Keratinocyte (primary cell): ENCODE data around the gene PISD. TPM values are rescaled to one million over a fixed set of nuclear protein-coding genes. Genes with fewer than 3 reads are reported as not detected.

Experiments used
- DNase-seq: peaks from one replicate; pipeline ENCODE4 v3.0.0-alpha.2; 2011; ENCODE audit warnings: low read depth, missing footprints, low spot score
- FAIRE-seq: peaks from 2 replicates; lab custom pipeline; 2011; peaks lifted over from hg19 to GRCh38; lab: Jason Lieb, UNC
- H2AFZ ChIP-seq: 2 replicates; pipeline ENCODE4 v1.6.0; 2012; ENCODE audit warnings: low read length, control low read depth, inconsistent platforms; ENCODE audit not compliant: control insufficient read depth
- H3K27ac ChIP-seq: 2 replicates; pipeline ENCODE4 v1.5.1; 2011; ENCODE audit warnings: low read length; ENCODE audit not compliant: control insufficient read depth, insufficient read depth
- H3K27me3 ChIP-seq: 3 replicates; pipeline ENCODE4 v1.6.0; 2011; ENCODE audit warnings: low read length; ENCODE audit not compliant: control insufficient read depth, insufficient read depth; ENCODE audit errors: extremely low read depth
- H3K36me3 ChIP-seq, 2 experiments: 2 replicates in 1 of 2; 3 replicates in 1 of 2; pipeline ENCODE4 v1.5.1; 2011; ENCODE audit warnings: low read length in 2 of 2, mild to moderate bottlenecking in 1 of 2; ENCODE audit not compliant: control insufficient read depth in 2 of 2, insufficient read depth in 2 of 2; ENCODE audit errors: extremely low read depth in 1 of 2
- H3K4me1 ChIP-seq: 3 replicates; pipeline ENCODE4 v1.5.1; 2011; ENCODE audit warnings: low read length; ENCODE audit not compliant: control insufficient read depth, insufficient read depth; ENCODE audit errors: extremely low read depth
- H3K4me2 ChIP-seq: 3 replicates; pipeline ENCODE4 v1.6.0; 2011; ENCODE audit warnings: low read depth, low read length; ENCODE audit not compliant: control insufficient read depth, insufficient read depth; ENCODE audit errors: extremely low read depth
- H3K4me3 ChIP-seq, 3 experiments: fragments of 200-600 bp in 1 of 3; sonication (generic) in 1 of 3; 2 replicates in 2 of 3; 3 replicates in 1 of 3; pipeline ENCODE4 v1.5.1; 2011 to 2016; ENCODE audit warnings: low read length in 3 of 3, mild to moderate bottlenecking in 3 of 3, control low read depth in 2 of 3, inconsistent platforms in 1 of 3, low read depth in 1 of 3, mixed read lengths in 1 of 3, mixed run types in 1 of 3, moderate library complexity in 1 of 3; ENCODE audit not compliant: control insufficient read depth in 2 of 3, insufficient read depth in 2 of 3; ENCODE audit errors: extremely low read depth in 1 of 3
- H3K79me2 ChIP-seq: 2 replicates; pipeline ENCODE4 v1.6.0; 2012; ENCODE audit warnings: low read length; ENCODE audit not compliant: control insufficient read depth, insufficient read depth
- H3K9ac ChIP-seq: 3 replicates; pipeline ENCODE4 v1.6.0; 2011; ENCODE audit warnings: low read length; ENCODE audit not compliant: control insufficient read depth, insufficient read depth; ENCODE audit errors: extremely low read depth
- H3K9me1 ChIP-seq: 3 replicates; pipeline ENCODE4 v1.6.0; 2011; ENCODE audit warnings: low read length; ENCODE audit not compliant: control insufficient read depth, insufficient read depth; ENCODE audit errors: extremely low read depth
- H3K9me3 ChIP-seq: 2 replicates; pipeline ENCODE4 v1.5.1; 2012; ENCODE audit warnings: low read depth, low read length; ENCODE audit not compliant: control insufficient read depth
- H4K20me1 ChIP-seq: 3 replicates; pipeline ENCODE4 v1.6.0; 2011; ENCODE audit warnings: low read length; ENCODE audit not compliant: control insufficient read depth, insufficient read depth; ENCODE audit errors: extremely low read depth
- CTCF ChIP-seq, 3 experiments: IDR thresholded peaks in 1 of 3; conservative IDR thresholded peaks in 1 of 3; optimal IDR thresholded peaks in 1 of 3; 2 replicates in 2 of 3; 3 replicates in 1 of 3; pipeline versions ENCODE3 to v1.5.1; 2011; ENCODE audit warnings: low read length in 3 of 3, mild to moderate bottlenecking in 3 of 3, moderate library complexity in 2 of 3, control low read depth in 1 of 3, inconsistent platforms in 1 of 3; ENCODE audit not compliant: insufficient read depth in 2 of 3; ENCODE audit errors: extremely low read depth in 1 of 3
- EZH2 ChIP-seq: IDR thresholded peaks from one replicate; pipeline ENCODE4 v1.6.1; 2012; ENCODE audit warnings: inconsistent platforms, mild to moderate bottlenecking, low read length, moderate library complexity
- dilution Hi-C: fragments of 300-500 bp; cut with MboI; formaldehyde crosslinking; loops from one replicate; pipeline ENCODE4 v1.7.0; 2020; ENCODE audit warnings: low sequenced_read_pairs; ENCODE audit not compliant: extremely low pct_ligation_motif_present
- polyA plus RNA-seq, 5 experiments: library from polyadenylated mRNA; depleted of rRNA in 3 of 5; stranded (reverse) in 3 of 5; stranded (forward) in 1 of 5; unstranded in 1 of 5; fragments of >200 nt; gene quantifications; 1 replicate in 1 of 5; 2 replicates in 3 of 5; 3 replicates in 1 of 5; pipeline versions ENCODE4 v1.2.1 to v1.2.3, GENCODE V29; 2011 to 2012; ENCODE audit warnings: missing spikeins in 2 of 5, low read depth in 1 of 5, low replicate concordance in 1 of 5

Gene PISD
- polyA plus RNA-seq, 1 donor (not counting 4 experiments of a cell fraction or from before 2014, with no cell fraction given): 25.5 TPM

- H4K20me1 ChIP-seq: peaks cover 35% of the 10 kb centered on the region
- no peak overlapping the region for H2AFZ ChIP-seq
- peaks cover 6 to 30% of the 10 kb centered on the region in 2 experiments for H3K36me3 ChIP-seq
- peak overlapping the region; percentile 68 for H3K4me2 ChIP-seq
- peaks cover 95% of the 10 kb centered on the region for H3K79me2 ChIP-seq
- no peak overlapping the region for H3K27ac ChIP-seq
- H3K4me1 ChIP-seq: peaks cover 19% of the 10 kb centered on the region
- no peak overlapping the region for H3K4me3 ChIP-seq
- H3K27me3 ChIP-seq: no peaks in the 10 kb centered on the region
- FAIRE-seq: no peak
- DNase-seq: no peak
- no peaks in the 10 kb centered on the region for H3K9me3 ChIP-seq
- no peak overlapping the region for H3K9ac ChIP-seq
- dilution Hi-C loops: no loop called here
- peaks cover 2% of the 10 kb centered on the region for H3K9me1 ChIP-seq
- TF ChIP-seq CTCF (optimal IDR thresholded peaks at IDR 0.05 in 1 of 3, IDR thresholded peaks at IDR 0.05 in 1 of 3, conservative IDR thresholded peaks at IDR 0.05 in 1 of 3; ENCODE audit: extremely low read depth in 1 of 3, insufficient read depth in 2 of 3, low read length in 3 of 3) (peak in 2 of 3 experiments; percentile 19 to 81), EZH2 (no peak)
Observed at GRCh38 chr22:31628969-31629708, 32.9 kb downstream of the PISD start.

- Histone ChIP-seq H3K27ac (no peak overlapping the region), H3K9ac (no peak overlapping the region), H3K4me1 (peaks cover 18% of the 10 kb centered on the region), H2AFZ (no peak overlapping the region), H4K20me1 (peaks cover 31% of the 10 kb centered on the region), H3K4me2 (no peak overlapping the region), H3K27me3 (no peaks in the 10 kb centered on the region), H3K4me3 (no peak overlapping the region), H3K9me1 (peaks cover 2% of the 10 kb centered on the region), H3K79me2 (peaks cover 96% of the 10 kb centered on the region), H3K36me3 (peaks cover 6 to 34% of the 10 kb centered on the region in 2 experiments), H3K9me3 (no peaks in the 10 kb centered on the region)
- no peak for TF ChIP-seq CTCF (optimal IDR thresholded peaks at IDR 0.05 in 1 of 3, IDR thresholded peaks at IDR 0.05 in 1 of 3, conservative IDR thresholded peaks at IDR 0.05 in 1 of 3; ENCODE audit: extremely low read depth in 1 of 3, insufficient read depth in 2 of 3, low read length in 3 of 3)
- TF ChIP-seq EZH2: no peak
- dilution Hi-C loops: no loop called here
- DNase-seq: no peak
- FAIRE-seq: no peak
Observed at GRCh38 chr22:31628362-31628761, 33.7 kb downstream of the PISD start.
